Breast epithelium (tissue), 3 donors: Measurements from ENCODE around the gene CDH4.

Source experiments
- POLR2AphosphoS5 ChIP-seq, 3 donors: sonication (generic); formaldehyde crosslinking; IDR thresholded peaks; one replicate each; pipeline ENCODE4 v1.6.1; 2017; ENCODE audit warnings: antibody characterized with exemption in 3 of 3
- TF ChIP-seq, protein P1 (sequence below), 3 donors: fragments of 450-650 bp; IDR thresholded peaks; one replicate each; pipeline ENCODE4 v1.5.1; 2016 to 2017; ENCODE audit warnings: antibody characterized with exemption in 3 of 3, mild to moderate bottlenecking in 3 of 3, moderate library complexity in 3 of 3

DNA sequence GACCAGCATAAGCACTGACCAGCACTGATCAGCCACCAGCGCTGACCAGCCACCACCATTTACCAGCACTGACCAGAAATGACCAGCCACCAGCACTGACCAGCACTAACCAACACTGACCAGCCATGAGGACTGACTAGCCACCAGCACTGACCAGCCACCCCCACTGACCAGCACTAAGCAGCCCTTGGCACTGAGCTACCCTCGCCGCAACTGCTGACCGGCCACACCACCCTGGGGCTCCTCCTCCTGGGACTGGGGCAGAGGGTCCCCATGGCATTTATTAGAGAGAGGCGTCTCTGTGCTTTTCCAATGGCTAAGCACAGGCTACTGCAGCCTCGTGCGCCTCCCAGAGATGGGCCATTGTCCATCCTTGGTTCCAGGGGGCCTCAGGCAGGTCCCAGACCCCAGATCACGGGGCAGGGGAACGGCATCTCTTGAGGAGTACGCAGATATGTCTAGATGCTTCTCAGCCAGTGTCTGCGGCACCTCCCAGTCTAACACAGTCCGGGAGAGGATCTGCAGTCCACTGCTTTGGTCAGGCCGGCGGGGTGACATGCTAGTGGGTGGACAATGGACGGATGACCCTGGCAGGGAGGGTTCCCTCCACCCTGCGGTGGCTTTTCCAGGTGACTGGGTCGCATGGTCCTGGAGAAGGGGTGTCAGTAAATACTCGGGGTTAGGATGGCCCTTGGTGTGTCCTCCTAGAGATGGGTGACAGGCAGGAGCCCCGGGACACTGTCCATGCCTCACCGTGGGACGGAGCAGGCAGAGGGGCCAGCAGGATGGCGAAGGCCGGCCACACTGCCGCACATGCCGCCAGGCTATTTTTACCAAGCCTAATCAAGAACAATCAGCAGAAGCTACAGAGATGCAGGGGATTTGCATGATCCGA, 645.6 kb downstream of the CDH4 start:
- TF ChIP-seq, protein P1, sequence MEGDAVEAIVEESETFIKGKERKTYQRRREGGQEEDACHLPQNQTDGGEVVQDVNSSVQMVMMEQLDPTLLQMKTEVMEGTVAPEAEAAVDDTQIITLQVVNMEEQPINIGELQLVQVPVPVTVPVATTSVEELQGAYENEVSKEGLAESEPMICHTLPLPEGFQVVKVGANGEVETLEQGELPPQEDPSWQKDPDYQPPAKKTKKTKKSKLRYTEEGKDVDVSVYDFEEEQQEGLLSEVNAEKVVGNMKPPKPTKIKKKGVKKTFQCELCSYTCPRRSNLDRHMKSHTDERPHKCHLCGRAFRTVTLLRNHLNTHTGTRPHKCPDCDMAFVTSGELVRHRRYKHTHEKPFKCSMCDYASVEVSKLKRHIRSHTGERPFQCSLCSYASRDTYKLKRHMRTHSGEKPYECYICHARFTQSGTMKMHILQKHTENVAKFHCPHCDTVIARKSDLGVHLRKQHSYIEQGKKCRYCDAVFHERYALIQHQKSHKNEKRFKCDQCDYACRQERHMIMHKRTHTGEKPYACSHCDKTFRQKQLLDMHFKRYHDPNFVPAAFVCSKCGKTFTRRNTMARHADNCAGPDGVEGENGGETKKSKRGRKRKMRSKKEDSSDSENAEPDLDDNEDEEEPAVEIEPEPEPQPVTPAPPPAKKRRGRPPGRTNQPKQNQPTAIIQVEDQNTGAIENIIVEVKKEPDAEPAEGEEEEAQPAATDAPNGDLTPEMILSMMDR (IDR thresholded peaks at IDR 0.05), result no peak
- no peak for TF ChIP-seq POLR2AphosphoS5 (IDR thresholded peaks at IDR 0.05)
